Neural cell (in vitro differentiated cells): Measurements from ENCODE around the gene IFT52.
"Not testable (repeated sequence)": the region's sequence is repeated elsewhere in the genome, so short reads cannot be mapped to it uniquely, and the experiment has no call there.

Experiments used
- EP300 ChIP-seq: fragments of 450-650 bp; conservative IDR thresholded peaks from 2 replicates; pipeline ENCODE4 v1.6.1; 2014; ENCODE audit warnings: antibody characterized with exemption, mild to moderate bottlenecking, moderate library complexity; ENCODE audit not compliant: poor library complexity, severe bottlenecking
- EZH2 ChIP-seq: fragments of 200-600, 300-800 bp; shearing (Covaris generic), sonication (generic); IDR thresholded peaks from 2 replicates; pipeline ENCODE4 v1.6.1; 2014; ENCODE audit warnings: antibody characterized with exemption, low read length, borderline replicate concordance, mild to moderate bottlenecking; ENCODE audit not compliant: insufficient read depth, poor library complexity, severe bottlenecking
- MXI1 ChIP-seq: fragments of 450-650 bp; conservative IDR thresholded peaks from 2 replicates; pipeline ENCODE4 v1.6.1; 2014; ENCODE audit warnings: antibody characterized with exemption, mild to moderate bottlenecking; ENCODE audit not compliant: poor library complexity, severe bottlenecking
- POLR2AphosphoS5 ChIP-seq: IDR thresholded peaks from 2 replicates; pipeline ENCODE4 v1.6.1; 2012
- RAD21 ChIP-seq: fragments of 450-650 bp; conservative IDR thresholded peaks from 2 replicates; pipeline ENCODE4 v1.6.1; 2014; ENCODE audit warnings: antibody characterized with exemption, mild to moderate bottlenecking, moderate library complexity
- SMC3 ChIP-seq: fragments of 450-650 bp; conservative IDR thresholded peaks from 2 replicates; pipeline ENCODE4 v1.6.1; 2014; ENCODE audit warnings: antibody characterized with exemption, mild to moderate bottlenecking, moderate library complexity; ENCODE audit not compliant: poor library complexity
- TAF1 ChIP-seq: IDR thresholded peaks from 2 replicates; pipeline ENCODE4 v1.6.1; 2012; ENCODE audit warnings: low read depth
- TF ChIP-seq, protein P1 (sequence below): fragments of 450-650 bp; IDR thresholded peaks from 2 replicates; pipeline ENCODE4 v1.5.1; 2014; ENCODE audit warnings: antibody characterized with exemption, mild to moderate bottlenecking, moderate library complexity; ENCODE audit not compliant: poor library complexity, severe bottlenecking
- TF ChIP-seq, protein P2 (sequence below): IDR thresholded peaks from 2 replicates; pipeline ENCODE4 v1.6.1; 2012; ENCODE audit warnings: borderline replicate concordance

- TF ChIP-seq MXI1, POLR2AphosphoS5, EZH2, TAF1, SMC3, EP300, RAD21: not testable (repeated sequence)
- TF ChIP-seq, protein P1, sequence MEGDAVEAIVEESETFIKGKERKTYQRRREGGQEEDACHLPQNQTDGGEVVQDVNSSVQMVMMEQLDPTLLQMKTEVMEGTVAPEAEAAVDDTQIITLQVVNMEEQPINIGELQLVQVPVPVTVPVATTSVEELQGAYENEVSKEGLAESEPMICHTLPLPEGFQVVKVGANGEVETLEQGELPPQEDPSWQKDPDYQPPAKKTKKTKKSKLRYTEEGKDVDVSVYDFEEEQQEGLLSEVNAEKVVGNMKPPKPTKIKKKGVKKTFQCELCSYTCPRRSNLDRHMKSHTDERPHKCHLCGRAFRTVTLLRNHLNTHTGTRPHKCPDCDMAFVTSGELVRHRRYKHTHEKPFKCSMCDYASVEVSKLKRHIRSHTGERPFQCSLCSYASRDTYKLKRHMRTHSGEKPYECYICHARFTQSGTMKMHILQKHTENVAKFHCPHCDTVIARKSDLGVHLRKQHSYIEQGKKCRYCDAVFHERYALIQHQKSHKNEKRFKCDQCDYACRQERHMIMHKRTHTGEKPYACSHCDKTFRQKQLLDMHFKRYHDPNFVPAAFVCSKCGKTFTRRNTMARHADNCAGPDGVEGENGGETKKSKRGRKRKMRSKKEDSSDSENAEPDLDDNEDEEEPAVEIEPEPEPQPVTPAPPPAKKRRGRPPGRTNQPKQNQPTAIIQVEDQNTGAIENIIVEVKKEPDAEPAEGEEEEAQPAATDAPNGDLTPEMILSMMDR: not testable (repeated sequence)
- TF ChIP-seq, protein P2, sequence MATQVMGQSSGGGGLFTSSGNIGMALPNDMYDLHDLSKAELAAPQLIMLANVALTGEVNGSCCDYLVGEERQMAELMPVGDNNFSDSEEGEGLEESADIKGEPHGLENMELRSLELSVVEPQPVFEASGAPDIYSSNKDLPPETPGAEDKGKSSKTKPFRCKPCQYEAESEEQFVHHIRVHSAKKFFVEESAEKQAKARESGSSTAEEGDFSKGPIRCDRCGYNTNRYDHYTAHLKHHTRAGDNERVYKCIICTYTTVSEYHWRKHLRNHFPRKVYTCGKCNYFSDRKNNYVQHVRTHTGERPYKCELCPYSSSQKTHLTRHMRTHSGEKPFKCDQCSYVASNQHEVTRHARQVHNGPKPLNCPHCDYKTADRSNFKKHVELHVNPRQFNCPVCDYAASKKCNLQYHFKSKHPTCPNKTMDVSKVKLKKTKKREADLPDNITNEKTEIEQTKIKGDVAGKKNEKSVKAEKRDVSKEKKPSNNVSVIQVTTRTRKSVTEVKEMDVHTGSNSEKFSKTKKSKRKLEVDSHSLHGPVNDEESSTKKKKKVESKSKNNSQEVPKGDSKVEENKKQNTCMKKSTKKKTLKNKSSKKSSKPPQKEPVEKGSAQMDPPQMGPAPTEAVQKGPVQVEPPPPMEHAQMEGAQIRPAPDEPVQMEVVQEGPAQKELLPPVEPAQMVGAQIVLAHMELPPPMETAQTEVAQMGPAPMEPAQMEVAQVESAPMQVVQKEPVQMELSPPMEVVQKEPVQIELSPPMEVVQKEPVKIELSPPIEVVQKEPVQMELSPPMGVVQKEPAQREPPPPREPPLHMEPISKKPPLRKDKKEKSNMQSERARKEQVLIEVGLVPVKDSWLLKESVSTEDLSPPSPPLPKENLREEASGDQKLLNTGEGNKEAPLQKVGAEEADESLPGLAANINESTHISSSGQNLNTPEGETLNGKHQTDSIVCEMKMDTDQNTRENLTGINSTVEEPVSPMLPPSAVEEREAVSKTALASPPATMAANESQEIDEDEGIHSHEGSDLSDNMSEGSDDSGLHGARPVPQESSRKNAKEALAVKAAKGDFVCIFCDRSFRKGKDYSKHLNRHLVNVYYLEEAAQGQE: not testable (repeated sequence)
Measured at GRCh38 chr20:43655176-43655575, 64.4 kb downstream of the IFT52 start.
